OCI-M2 (cell line): ENCODE results near the gene ANTXR1.

Experiments used
- DNase-seq: peaks from one replicate; lab custom pipeline; 2025; ENCODE audit not compliant: unreplicated experiment; lab: John Stamatoyannopoulos, UW

ANTXR1 gene

GRCh38 chr2:69013142-69013839, at the start of gene ANTXR1:
Gene ANTXR1 (plus strand): TSS chr2:69013179. CDS start chr2:69013500, 321 bp downstream.
- DNase-seq: no peak

- no peak for DNase-seq
Observed at GRCh38 chr2:68964282-68964681, 48.7 kb upstream of the ANTXR1 start.

GRCh38 chr2:68968221-68968620, 44.8 kb upstream of the ANTXR1 start:
- no peak for DNase-seq

GRCh38 chr2:68969736-68970490, 43.1 kb upstream of the ANTXR1 start:
- no peak for DNase-seq

- DNase-seq: no peak
Observed at GRCh38 chr2:68970566-68971265, 42.3 kb upstream of the ANTXR1 start.

GRCh38 chr2:68971591-68972231, 41.3 kb upstream of the ANTXR1 start:
- DNase-seq: no peak

- no peak for DNase-seq
Observed at GRCh38 chr2:68974251-68974650, 38.7 kb upstream of the ANTXR1 start, which contains the start of gene GKN1. Gene GKN1 (plus strand): TSS chr2:68974636. CDS start chr2:68974678, 42 bp downstream.

- no peak for DNase-seq
Observed at GRCh38 chr2:68974946-68975665, 37.9 kb upstream of the ANTXR1 start.

- DNase-seq: no peak
Observed at GRCh38 chr2:68975844-68976243, 37.1 kb upstream of the ANTXR1 start.

- no peak for DNase-seq
Observed at GRCh38 chr2:68977453-68977852, 35.5 kb upstream of the ANTXR1 start.

GRCh38 chr2:68978098-68978497, 34.9 kb upstream of the ANTXR1 start:
- no peak for DNase-seq

- DNase-seq: no peak
Observed at GRCh38 chr2:68980956-68981355, 32.0 kb upstream of the ANTXR1 start.

- no peak for DNase-seq
Observed at GRCh38 chr2:68987021-68987503, 25.9 kb upstream of the ANTXR1 start.

GRCh38 chr2:68989035-68989434, 23.9 kb upstream of the ANTXR1 start:
- no peak for DNase-seq

GRCh38 chr2:68992341-68992740, 20.6 kb upstream of the ANTXR1 start:
- DNase-seq: no peak

GRCh38 chr2:68992933-68993332, 20.0 kb upstream of the ANTXR1 start:
- DNase-seq: no peak

- DNase-seq: no peak
Observed at GRCh38 chr2:68993660-68994059, 19.3 kb upstream of the ANTXR1 start.

- no peak for DNase-seq
Observed at GRCh38 chr2:68994864-68995263, 18.1 kb upstream of the ANTXR1 start.

GRCh38 chr2:68995916-68996315, 17.1 kb upstream of the ANTXR1 start:
- no peak for DNase-seq

- DNase-seq: no peak
Observed at GRCh38 chr2:68997401-68997800, 15.6 kb upstream of the ANTXR1 start.
